SK-N-SH (cell line): ENCODE measurements around the gene NGLY1.

Source experiments
- POLR2AphosphoS5 ChIP-seq: IDR thresholded peaks from 2 replicates; pipeline ENCODE4 v1.6.1; 2012; ENCODE audit warnings: low read depth, low read length
- TF ChIP-seq, protein P1 (sequence below): IDR thresholded peaks from 2 replicates; pipeline ENCODE4 v1.4.0; 2012; ENCODE audit warnings: low read depth, borderline replicate concordance

DNA sequence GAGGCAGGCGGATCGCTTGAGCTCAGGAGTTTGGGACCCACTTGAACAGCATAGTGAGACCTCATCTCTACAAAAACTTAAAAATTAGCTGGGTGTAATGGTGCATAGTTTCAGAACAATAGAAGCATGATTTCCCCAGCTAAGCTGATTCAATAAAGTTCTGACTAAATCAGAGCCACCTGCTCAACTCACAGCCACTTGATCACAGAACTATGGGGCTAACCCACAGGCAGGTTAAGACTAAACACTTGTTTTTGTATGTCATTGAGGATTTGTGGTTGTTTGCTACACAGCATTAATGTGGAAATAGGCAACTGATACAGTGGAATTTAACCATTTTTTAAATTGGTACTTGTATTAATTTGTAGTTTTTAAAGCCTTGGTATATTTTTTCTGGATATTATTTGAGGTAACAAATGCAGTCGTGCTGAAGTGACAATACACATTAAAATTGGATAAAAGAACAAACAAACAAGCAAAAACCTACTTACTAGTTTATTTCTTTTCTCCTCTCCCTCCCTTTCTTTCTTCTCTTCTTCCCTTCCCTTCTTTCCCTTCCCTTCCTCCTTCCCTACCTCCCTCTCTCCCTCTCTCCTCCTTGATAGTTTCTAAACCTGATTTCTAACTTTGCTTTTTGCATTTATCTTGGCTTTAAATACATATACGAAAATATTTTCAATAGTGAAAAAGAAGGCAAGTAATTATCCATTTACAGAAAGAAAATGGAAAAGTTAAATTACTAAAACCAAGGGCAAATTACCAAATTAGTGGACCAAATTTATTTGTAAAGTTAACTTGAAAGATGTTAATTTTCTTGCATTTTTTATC lies 38.7 kb upstream of the NGLY1 start:
- TF ChIP-seq, protein P1, sequence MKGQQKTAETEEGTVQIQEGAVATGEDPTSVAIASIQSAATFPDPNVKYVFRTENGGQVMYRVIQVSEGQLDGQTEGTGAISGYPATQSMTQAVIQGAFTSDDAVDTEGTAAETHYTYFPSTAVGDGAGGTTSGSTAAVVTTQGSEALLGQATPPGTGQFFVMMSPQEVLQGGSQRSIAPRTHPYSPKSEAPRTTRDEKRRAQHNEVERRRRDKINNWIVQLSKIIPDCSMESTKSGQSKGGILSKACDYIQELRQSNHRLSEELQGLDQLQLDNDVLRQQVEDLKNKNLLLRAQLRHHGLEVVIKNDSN: no peak
- TF ChIP-seq POLR2AphosphoS5: no peak
